Non-pigmented ciliary epithelial cell (primary cell): Measurements from ENCODE around the gene SNHG17.

Experiments
- DNase-seq: peaks from one replicate; pipeline ENCODE4 v3.0.0-alpha.2; 2010; ENCODE audit warnings: low read depth

The SNHG17 gene

GRCh38 chr20:38372806-38373205 is 62.3 kb downstream of the SNHG17 start:
- DNase-seq: no peak
